Posterior cingulate gyrus (tissue), 11 donors: Measurements from ENCODE around the gene TMEM247.
"Not testable (repeated sequence)": the region's sequence is repeated elsewhere in the genome, so short reads cannot be mapped to it uniquely, and the experiment has no call there.

Experiments used
- DNase-seq, 10 donors: peaks; one replicate each; pipeline versions ENCODE4 v3.0.0 to v3.0.0-alpha.2; 2020 to 2021; ENCODE audit warnings: mixed read lengths in 3 of 10
- intact Hi-C: fragments of 100-400 bp; cut with DNase I; formaldehyde crosslinking; loops from one replicate; pipeline ENCODE4 v1.15.1; 2023

Gene TMEM247

DNA sequence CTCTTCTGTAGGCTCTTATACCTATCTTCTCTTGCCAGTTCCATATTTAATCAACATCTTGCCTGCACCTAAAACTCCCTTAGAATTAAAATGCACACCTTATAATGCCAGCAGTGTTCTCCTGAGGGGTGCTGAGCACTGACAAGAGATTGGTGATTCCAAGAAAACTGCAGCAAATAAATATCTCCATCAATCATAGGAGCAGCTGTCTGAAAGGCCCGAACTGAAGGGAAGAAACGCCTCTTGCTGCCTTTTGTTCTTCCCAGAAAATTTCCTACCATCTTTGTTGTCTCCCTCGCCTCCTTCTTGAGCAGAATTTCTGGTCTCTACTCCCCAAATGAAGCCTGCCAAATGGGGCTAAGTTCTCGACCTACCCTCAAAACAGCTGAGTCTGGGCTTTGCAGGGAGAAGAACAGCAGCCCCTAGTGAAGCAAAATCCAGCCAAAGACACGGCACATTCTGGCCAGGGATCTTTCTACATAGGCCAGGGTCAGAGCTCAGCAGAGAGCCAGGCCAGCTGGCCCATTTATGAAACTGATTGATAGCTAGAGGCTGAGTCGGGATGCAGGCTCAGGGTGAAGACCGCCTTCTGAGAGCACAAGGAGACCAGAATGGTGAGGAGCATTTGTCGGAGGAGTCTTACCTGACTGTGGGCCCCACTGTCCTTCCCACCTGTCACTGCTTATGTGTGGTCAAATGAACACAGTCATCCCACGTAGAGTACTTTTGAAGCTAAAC lies 20.4 kb upstream of the TMEM247 start:
- no peak for DNase-seq
- intact Hi-C loops: no loop called here

- intact Hi-C loops: loop anchor here (1.0 to 2.0 kb wide), 2 partner anchors 94 to 397 kb away; no protein-coding TSS in a partner anchor
- no peak for DNase-seq
Observed at GRCh38 chr2:46459694-46460093, 19.7 kb upstream of the TMEM247 start.

GRCh38 chr2:46460241-46460921 lies 19.0 kb upstream of the TMEM247 start:
- intact Hi-C loops: loop anchor here (1.0 to 2.0 kb wide), 2 partner anchors 95 to 398 kb away; no protein-coding TSS in a partner anchor
- peak; percentile 64 to 96 (median 84) for DNase-seq

GRCh38 chr2:46461011-46461674 lies 18.2 kb upstream of the TMEM247 start:
- peak; percentile 58 to 96 (median 84) for DNase-seq
- intact Hi-C loops: loop anchor here (1.0 to 2.0 kb wide), 3 partner anchors 398 to 468 kb away; no protein-coding TSS in a partner anchor

DNA sequence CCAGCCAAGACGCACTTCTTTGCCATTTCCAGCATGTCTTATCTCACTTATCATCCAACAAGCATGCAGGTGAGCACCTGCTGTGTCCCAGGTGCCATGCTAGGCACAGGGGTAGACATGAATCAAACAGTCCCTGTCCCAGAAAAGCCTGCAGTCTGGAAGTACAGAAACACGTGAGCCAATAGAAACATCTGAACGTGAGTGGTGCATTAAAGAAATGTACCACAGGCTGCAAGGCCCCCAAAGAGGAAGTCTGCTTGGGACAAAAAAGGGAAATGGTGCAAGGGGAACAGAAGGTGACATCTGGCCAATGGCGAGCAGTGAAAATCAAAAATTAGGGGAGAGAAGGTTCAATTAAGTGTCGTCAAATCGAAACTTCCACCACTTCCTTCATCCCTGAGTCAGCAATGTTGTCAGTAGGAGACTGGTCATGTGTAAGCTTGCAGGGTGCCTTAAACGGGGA lies 17.6 kb upstream of the TMEM247 start:
- intact Hi-C loops: loop anchor here (1.0 to 2.0 kb wide), 3 partner anchors 399 to 468 kb away; no protein-coding TSS in a partner anchor
- DNase-seq: no peak

GRCh38 chr2:46462936-46463335 lies 16.4 kb upstream of the TMEM247 start:
- intact Hi-C loops: no loop called here
- no peak for DNase-seq

DNA sequence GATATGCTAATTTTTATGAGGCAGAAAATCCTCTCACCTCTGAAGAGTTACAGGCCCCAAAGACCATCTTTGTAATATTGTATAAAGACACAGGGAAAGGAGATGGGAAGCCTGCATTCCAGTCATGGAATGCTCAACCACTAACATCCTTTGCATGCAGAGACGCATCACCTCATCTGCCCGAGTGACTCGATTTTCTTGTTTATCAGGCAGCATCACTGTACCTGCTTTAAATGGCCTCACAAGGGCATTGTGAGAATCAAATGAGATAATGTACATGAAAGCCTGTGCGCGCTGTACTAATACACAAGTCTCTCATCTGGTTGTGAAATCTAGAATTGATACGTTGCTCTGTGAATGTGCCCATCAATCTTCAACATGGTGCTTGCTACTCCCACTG lies 10.2 kb upstream of the TMEM247 start:
- DNase-seq: no peak
- intact Hi-C loops: no loop called here

DNA sequence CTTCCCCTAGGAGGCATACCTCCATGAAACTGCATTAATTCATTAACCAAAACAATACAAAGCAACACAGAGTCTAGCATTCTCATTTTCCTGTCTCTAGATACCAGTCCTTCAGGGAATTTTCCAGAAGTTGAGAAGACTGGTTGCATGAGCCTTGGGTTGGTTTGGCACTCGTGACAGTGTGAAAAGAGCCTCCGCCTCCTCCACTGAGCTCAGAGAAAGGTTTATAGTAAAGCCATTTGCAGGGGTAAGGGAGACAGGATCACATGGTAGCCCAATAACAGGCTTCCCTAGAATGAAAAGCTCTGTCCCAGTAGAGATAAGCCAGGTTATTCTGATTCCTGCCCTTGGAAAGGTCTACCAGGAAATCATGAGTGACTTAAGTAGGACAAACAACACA lies 9.7 kb upstream of the TMEM247 start:
- DNase-seq: no peak
- intact Hi-C loops: no loop called here

GRCh38 chr2:46470114-46470628 lies 9.2 kb upstream of the TMEM247 start:
- intact Hi-C loops: no loop called here
- no peak for DNase-seq

GRCh38 chr2:46471019-46471583 lies 8.3 kb upstream of the TMEM247 start:
- intact Hi-C loops: no loop called here
- no peak for DNase-seq

- intact Hi-C loops: no loop called here
- no peak for DNase-seq
Observed at GRCh38 chr2:46471697-46472096, 7.7 kb upstream of the TMEM247 start.

DNA sequence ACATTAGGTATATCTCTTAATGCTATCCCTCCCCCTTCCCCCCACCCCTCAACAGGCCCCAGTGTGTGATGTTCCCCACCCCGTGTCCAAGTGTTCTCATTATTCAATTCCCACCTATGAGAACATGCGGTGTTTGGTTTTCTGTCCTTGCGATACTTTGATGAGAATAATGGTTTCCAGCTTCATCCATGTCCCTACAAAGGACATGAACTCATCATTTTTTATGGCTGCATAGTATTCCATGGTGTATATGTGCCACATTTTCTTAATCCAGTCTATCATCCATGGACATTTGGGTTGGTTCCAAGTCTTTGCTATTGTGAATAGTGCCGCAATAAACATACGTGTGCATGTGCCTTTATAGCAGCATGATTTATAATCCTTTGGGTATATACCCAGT lies 7.2 kb upstream of the TMEM247 start:
- intact Hi-C loops, DNase-seq: not testable (repeated sequence)

DNA sequence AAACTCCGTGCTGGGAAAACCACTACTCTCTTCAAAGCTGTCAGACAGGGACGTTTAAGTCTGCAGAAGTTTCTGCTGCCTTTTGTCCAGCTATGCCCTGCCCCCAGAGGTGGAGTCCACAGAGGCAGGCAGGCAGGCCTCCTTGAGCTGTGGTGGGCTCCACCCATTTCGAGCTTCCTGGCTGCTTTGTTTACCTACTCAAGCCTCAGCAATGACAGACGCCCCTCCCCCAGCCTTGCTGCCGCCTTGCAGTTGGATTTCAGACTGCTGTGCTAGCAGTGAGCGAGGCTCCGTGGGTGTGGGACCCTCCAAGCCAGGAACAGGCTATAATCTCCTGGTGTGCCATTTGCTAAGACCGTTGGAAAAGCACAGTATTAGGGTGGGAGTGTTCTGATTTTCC lies 1.9 kb upstream of the TMEM247 start:
- intact Hi-C loops, DNase-seq: not testable (repeated sequence)

DNA sequence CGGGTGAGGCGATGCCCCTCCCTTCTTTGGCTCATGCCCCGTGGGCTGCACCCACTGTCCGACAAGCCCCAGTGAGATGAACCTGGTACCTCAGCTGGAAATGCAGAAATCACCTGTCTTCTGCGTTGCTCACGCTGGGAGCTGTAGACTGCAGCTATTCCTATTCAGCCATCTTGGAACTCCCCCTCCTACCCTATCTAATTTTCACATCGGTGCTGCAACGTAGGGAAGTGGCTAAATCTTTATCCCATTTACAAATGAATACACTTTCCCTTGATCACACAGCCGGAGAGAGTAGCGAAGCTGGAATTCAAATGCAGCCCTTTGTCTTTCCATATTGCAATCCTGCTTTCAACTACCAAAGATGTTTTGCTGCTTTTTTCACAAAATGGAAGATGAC lies 1.4 kb upstream of the TMEM247 start:
- DNase-seq: no peak
- intact Hi-C loops: no loop called here

- DNase-seq: no peak
- intact Hi-C loops: no loop called here
Observed at GRCh38 chr2:46480562-46480961, 1.2 kb downstream of the TMEM247 start.

DNA sequence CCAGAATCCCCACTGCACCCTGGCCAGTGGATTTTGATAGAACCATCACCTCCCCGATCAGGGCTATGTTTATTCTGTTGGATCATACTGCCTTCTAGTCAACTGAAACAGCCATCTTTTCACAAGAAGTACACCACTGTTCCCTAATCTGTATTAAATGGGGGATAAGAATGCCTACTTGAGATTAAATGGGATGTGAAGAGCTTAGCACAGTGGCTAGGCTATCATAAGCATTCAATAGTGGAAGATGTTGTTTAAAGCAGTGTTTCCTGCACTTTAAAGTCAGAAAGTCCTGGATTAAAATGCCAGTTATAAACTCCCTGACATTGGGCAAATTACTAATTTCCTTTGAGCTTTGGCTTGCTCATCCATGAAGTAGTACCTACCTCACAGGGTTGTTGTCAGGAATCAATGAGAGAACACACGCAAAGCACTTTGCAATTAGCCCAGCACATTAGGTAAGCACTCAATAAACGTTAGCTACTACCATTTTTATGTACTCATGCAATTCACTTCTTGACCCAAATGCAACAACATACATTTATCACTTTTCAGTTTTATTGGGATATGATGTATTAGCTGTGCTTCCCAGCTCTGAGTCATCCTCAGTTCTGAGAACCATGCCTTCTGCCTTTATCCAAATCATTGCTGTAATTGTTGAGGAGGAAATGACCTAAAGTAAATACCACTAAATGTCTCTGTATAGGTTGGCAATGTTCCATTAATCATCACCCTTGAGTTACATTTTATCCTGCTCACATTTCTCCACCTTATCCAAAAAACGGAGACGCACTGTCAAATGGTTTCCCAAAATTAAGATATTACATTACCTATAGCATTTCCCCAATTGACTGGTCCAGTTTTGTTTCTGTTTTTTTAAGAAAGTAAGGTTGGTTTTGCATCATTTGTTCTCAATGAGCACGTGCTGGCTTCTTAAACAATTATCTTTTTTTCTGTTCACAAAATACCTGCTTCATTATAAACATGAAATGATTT lies 2.1 kb downstream of the TMEM247 start:
- intact Hi-C loops: no loop called here
- no peak for DNase-seq

DNA sequence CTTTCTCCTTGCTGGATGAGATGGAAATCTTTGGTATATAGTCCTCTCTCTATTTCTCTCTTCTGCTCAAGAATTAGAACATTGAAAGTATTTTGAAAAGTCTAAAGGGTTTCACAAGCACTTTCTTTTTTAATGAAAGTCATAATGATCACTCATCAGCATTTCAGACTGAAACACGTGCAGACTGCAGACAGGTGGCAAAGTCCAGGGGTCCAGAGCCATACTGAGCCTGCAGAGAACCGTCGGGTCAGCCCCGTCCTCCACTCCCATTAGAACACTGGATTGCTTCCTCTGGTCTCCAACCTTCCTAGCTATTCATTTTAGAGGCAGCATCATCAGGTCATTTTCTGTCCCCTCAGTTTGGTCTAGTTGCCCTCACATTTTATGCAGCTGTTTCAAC lies 3.1 kb downstream of the TMEM247 start:
- no peak for DNase-seq
- intact Hi-C loops: no loop called here

GRCh38 chr2:46485002-46485401 lies 5.6 kb downstream of the TMEM247 start:
- no peak for DNase-seq
- intact Hi-C loops: no loop called here

DNA sequence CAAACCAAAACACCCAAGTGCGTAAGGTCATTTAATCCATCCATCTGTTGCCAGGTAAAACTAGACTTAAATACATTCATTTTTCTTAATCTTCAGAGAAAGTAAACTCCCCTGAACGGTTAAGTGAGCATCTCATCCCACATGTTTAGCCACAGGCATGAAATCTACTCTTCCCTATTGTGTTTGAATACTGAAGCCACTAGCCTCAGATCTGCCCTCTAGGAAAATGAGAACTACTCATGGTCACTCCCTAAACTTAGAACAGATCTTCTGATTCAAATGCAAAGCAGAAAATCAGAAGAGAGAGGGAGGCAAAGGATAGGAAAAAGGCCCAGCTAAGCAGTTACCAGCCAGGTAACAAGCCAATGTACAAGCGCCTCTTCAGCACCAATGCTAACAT lies 7.1 kb downstream of the TMEM247 start:
- DNase-seq: no peak
- intact Hi-C loops: no loop called here
